GM12878 (cell line): Measurements from ENCODE around the gene MT3.

ENCODE experiments used
- CTCF ChIP-seq, 3 experiments: IDR thresholded peaks in 2 of 3; conservative IDR thresholded peaks in 1 of 3; 2 replicates each; pipeline ENCODE4 v1.5.1; 2011; ENCODE audit warnings: low read depth in 3 of 3, low read length in 3 of 3, mild to moderate bottlenecking in 3 of 3, control low read depth in 2 of 3, moderate library complexity in 2 of 3, inconsistent platforms in 1 of 3, mixed read lengths in 1 of 3; ENCODE audit not compliant: control insufficient read depth in 2 of 3, insufficient read depth in 1 of 3; ENCODE audit errors: extremely low read depth in 1 of 3
- NRF1 ChIP-seq: conservative IDR thresholded peaks from 2 replicates; pipeline ENCODE4 v1.6.1; 2011; ENCODE audit warnings: mild to moderate bottlenecking, low read depth, low read length, improper control_type of control experiment
- PRDM15 ChIP-seq: fragments of 450-650 bp; formaldehyde crosslinking; IDR thresholded peaks from 2 replicates; pipeline ENCODE4 v1.4.0; 2020; ENCODE audit warnings: mild to moderate bottlenecking, moderate library complexity
- ZBTB4 ChIP-seq: fragments of 450-650 bp; formaldehyde crosslinking; IDR thresholded peaks from 2 replicates; pipeline ENCODE4 v1.4.0; 2022; ENCODE audit warnings: mild to moderate bottlenecking, moderate library complexity
- ZNF217 ChIP-seq: fragments of 450-650 bp; IDR thresholded peaks from 2 replicates; pipeline ENCODE4 v1.6.1; 2017; ENCODE audit warnings: antibody characterized with exemption, mild to moderate bottlenecking
- ZZZ3 ChIP-seq: IDR thresholded peaks from 2 replicates; pipeline ENCODE4 v1.6.1; 2011; ENCODE audit warnings: low read depth; ENCODE audit not compliant: control insufficient read depth, insufficient read length

GRCh38 chr16:56632848-56633365 lies 43.6 kb downstream of the MT3 start:
- TF ChIP-seq NRF1 = no peak
- TF ChIP-seq CTCF (IDR thresholded peaks at IDR 0.05 in 2 of 3, conservative IDR thresholded peaks at IDR 0.05 in 1 of 3; ENCODE audit: control insufficient read depth in 2 of 3, extremely low read depth in 1 of 3, insufficient read depth in 1 of 3, low read depth in 3 of 3, low read length in 3 of 3) = no peak
- TF ChIP-seq ZZZ3 = no peak
- no peak for TF ChIP-seq ZNF217
- TF ChIP-seq ZBTB4 (CRISPR knock-in tag) = no peak
- TF ChIP-seq PRDM15 (CRISPR knock-in tag) = no peak
